ENCODE data around the gene ZNF423.

ZNF423 gene

DNA sequence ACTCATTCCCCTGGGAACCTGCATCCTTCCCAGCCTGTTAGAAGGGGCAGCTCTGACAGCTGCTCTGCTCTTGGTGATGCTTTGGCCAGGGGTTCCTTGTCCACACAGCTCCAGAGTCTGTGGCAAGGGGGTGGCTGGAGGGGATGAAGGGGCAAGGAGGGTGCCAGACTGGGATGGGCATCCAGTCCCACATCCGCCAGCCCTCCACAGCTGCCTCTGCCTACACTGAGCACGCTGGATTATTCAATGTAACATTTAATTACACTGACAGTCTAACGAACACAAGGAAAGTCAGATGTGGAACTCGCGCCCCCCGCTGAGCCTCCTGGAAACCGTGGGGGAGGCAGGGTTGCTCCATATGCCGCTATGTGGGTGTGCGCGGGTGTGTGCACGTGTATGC, 381.2 kb downstream of the ZNF423 start:
- Histone ChIP-seq H3K36me3 (ENCODE audit: control insufficient read depth, insufficient read depth, low read length) (no peaks in the 10 kb centered on the region), H3K4me1 (no peaks in the 10 kb centered on the region), H3K27me3 (ENCODE audit: control insufficient read depth, insufficient read depth, low read length) (no peaks in the 10 kb centered on the region), H3K27ac (no peak overlapping the region), H3K4me2 (ENCODE audit: low read length) (no peak overlapping the region), H2AFZ (no peak overlapping the region), H3K9me3 (ENCODE audit: control insufficient read depth, low read length) (no peaks in the 10 kb centered on the region), H3K9ac (no peak overlapping the region), H3K4me3 (ENCODE audit: low read depth, low read length) (no peak overlapping the region), H3K79me2 (no peaks in the 10 kb centered on the region)
- TF ChIP-seq, protein P1, sequence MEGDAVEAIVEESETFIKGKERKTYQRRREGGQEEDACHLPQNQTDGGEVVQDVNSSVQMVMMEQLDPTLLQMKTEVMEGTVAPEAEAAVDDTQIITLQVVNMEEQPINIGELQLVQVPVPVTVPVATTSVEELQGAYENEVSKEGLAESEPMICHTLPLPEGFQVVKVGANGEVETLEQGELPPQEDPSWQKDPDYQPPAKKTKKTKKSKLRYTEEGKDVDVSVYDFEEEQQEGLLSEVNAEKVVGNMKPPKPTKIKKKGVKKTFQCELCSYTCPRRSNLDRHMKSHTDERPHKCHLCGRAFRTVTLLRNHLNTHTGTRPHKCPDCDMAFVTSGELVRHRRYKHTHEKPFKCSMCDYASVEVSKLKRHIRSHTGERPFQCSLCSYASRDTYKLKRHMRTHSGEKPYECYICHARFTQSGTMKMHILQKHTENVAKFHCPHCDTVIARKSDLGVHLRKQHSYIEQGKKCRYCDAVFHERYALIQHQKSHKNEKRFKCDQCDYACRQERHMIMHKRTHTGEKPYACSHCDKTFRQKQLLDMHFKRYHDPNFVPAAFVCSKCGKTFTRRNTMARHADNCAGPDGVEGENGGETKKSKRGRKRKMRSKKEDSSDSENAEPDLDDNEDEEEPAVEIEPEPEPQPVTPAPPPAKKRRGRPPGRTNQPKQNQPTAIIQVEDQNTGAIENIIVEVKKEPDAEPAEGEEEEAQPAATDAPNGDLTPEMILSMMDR (IDR thresholded peaks at IDR 0.05), result no peak

DNA sequence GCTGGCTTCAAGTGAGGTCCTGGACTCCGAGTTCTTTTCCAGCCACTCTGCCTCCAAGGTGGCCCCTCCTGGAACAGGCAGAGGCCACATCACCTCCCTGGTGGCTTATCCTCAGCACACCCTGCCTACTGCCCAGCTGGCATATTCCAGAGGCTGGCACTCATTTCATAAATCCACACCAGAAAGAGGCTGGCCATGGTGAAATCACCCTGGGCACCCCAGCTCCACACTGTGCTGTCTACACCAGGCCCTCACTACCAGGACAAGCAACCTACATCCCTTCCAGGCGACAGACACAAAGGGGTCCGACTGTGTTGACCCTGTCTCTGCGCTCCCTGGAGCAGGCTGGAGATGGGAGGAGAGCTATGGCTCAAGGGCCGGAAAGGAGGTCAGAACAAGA, 382.1 kb downstream of the ZNF423 start:
- TF ChIP-seq, protein P1 (IDR thresholded peaks at IDR 0.05), result no peak
- Histone ChIP-seq H3K9me3 (ENCODE audit: control insufficient read depth, low read length) (no peaks in the 10 kb centered on the region), H3K4me2 (ENCODE audit: low read length) (no peak overlapping the region), H3K79me2 (no peaks in the 10 kb centered on the region), H3K27ac (no peak overlapping the region), H3K27me3 (ENCODE audit: control insufficient read depth, insufficient read depth, low read length) (no peaks in the 10 kb centered on the region), H3K9ac (no peak overlapping the region), H2AFZ (no peak overlapping the region), H3K36me3 (ENCODE audit: control insufficient read depth, insufficient read depth, low read length) (no peaks in the 10 kb centered on the region), H3K4me3 (ENCODE audit: low read depth, low read length) (no peak overlapping the region), H3K4me1 (no peaks in the 10 kb centered on the region)

DNA sequence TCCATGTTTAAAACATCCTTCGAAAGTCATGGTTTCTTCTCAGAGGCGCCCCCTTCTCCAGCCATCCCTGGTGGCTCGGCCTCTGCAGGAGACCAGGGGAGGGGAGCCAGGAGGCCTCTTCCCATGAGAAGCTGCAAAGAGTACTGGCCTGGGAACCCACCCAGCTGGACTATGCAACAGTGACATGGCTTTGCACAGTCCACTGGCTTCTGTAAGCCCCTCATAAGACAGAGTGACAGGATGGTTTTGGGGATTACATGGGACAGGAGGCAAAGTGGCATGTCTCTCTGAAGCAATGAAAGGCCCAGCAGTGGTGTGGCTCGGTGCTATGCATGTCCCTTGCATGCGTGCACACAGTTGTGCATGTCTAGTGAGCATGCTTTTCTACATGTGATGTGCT, 382.8 kb downstream of the ZNF423 start:
- H3K4me1 ChIP-seq, result no peaks in the 10 kb centered on the region
- H3K9me3 ChIP-seq (ENCODE audit: control insufficient read depth, low read length), result no peaks in the 10 kb centered on the region
- H3K27ac ChIP-seq, result no peak overlapping the region

DNA sequence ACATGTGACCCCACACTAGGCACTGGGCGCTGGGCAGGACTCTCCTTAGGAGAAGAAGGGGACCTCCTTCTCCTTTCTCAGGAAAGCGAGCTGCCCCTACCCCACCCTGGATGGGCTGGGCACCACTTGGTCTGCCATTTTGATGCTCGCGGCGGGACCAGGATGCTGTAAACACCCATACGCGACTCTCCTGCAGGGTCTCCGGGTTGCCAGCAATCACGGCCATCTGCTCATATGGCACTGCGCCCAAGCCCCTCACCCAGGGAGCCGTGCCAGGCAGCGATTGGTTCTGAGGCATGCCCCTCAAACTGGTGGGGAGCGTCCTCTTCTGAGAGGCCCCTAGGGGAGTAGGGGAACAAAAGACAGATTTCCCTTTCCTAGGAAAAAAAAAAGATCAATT, 383.3 kb downstream of the ZNF423 start:
- TF ChIP-seq, protein P1 (IDR thresholded peaks at IDR 0.05), result no peak

More for the DNA sequence above, 382.8 kb downstream of the ZNF423 start:
- Histone ChIP-seq H3K79me2 (no peaks in the 10 kb centered on the region), H3K9ac (no peak overlapping the region), H3K36me3 (ENCODE audit: control insufficient read depth, insufficient read depth, low read length) (no peaks in the 10 kb centered on the region), H3K4me3 (ENCODE audit: low read depth, low read length) (no peak overlapping the region), H3K27me3 (ENCODE audit: control insufficient read depth, insufficient read depth, low read length) (no peaks in the 10 kb centered on the region), H2AFZ (no peak overlapping the region), H3K4me2 (ENCODE audit: low read length) (no peak overlapping the region)
- TF ChIP-seq, protein P1 (IDR thresholded peaks at IDR 0.05), result no peak

DNA sequence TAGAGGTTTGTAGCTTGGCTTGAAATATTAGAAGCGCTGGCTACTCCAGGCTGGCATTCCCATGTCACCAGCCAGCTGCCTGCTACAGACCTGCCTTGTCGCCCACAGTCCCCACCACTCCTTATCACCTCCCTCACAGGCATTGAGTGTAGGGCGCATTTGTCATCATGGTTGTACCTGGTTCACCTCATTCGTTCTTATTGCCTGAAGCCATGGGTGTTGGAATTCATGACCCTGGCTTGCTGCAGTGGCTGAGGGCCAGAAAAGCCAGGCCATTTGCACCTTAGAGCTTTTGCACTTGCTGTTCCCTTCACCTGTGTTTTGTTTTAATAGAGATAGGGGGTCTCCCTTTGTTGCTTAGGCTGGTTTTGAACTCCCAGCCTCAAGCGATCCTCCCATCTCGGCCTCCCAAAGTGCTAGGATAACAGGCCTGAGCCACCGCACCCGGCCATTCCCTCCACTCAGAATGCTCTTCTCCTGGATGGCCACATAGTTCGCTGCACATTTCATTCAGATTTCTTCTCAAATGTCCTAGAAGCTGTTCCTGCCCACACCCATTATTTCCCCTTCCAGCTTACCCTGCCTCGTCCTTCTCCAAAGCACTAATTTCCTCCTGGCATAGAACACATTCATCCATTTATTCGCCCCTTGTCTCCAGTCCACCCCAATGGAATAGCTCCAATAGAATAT, 384.7 kb downstream of the ZNF423 start:
- H3K9ac ChIP-seq, result no peak overlapping the region
- H2AFZ ChIP-seq, result no peak overlapping the region
- TF ChIP-seq, protein P1 (IDR thresholded peaks at IDR 0.05), result no peak
- H3K9me3 ChIP-seq (ENCODE audit: control insufficient read depth, low read length), result no peaks in the 10 kb centered on the region
- no peak overlapping the region for H3K4me2 ChIP-seq (ENCODE audit: low read length)
- no peak overlapping the region for H3K27ac ChIP-seq
- no peaks in the 10 kb centered on the region for H3K27me3 ChIP-seq (ENCODE audit: control insufficient read depth, insufficient read depth, low read length)
- H3K36me3 ChIP-seq (ENCODE audit: control insufficient read depth, insufficient read depth, low read length), result no peaks in the 10 kb centered on the region
- H3K4me3 ChIP-seq (ENCODE audit: low read depth, low read length), result no peak overlapping the region
- H3K79me2 ChIP-seq, result no peaks in the 10 kb centered on the region
- no peaks in the 10 kb centered on the region for H3K4me1 ChIP-seq

More for the DNA sequence above, 383.3 kb downstream of the ZNF423 start:
- H3K27me3 ChIP-seq (ENCODE audit: control insufficient read depth, insufficient read depth, low read length), result no peaks in the 10 kb centered on the region
- H3K4me1 ChIP-seq, result no peaks in the 10 kb centered on the region
- H3K79me2 ChIP-seq, result no peaks in the 10 kb centered on the region
- no peaks in the 10 kb centered on the region for H3K36me3 ChIP-seq (ENCODE audit: control insufficient read depth, insufficient read depth, low read length)
- H3K4me2 ChIP-seq (ENCODE audit: low read length), result no peak overlapping the region
- H3K9ac ChIP-seq, result no peak overlapping the region
- no peaks in the 10 kb centered on the region for H3K9me3 ChIP-seq (ENCODE audit: control insufficient read depth, low read length)
- no peak overlapping the region for H2AFZ ChIP-seq
- H3K27ac ChIP-seq, result no peak overlapping the region
- no peak overlapping the region for H3K4me3 ChIP-seq (ENCODE audit: low read depth, low read length)
